AG04450 (cell line): ENCODE measurements around the gene CACNA1C. TPM values are rescaled to one million over a fixed set of nuclear protein-coding genes. Genes with fewer than 3 reads are reported as not detected.
A peak's percentile ranks its signal among the peaks of the same experiment; 100 is the strongest.

Experiments used
- CTCF ChIA-PET: fragments of 300-600, 350-600 bp; formaldehyde crosslinking; extraction: SDS; loops from one replicate; lab custom pipeline; 2022; ENCODE audit warnings: antibody characterized with exemption, inconsistent platforms; lab: Charles Lee
- POLR2A ChIA-PET: fragments of 350-600 bp; formaldehyde crosslinking; extraction: SDS; loops from one replicate; lab custom pipeline; 2021; ENCODE audit warnings: antibody characterized with exemption, inconsistent platforms; lab: Yijun Ruan, JAX
- DNase-seq: peaks from one replicate; pipeline ENCODE4 v3.0.0-alpha.2; 2011; ENCODE audit warnings: low read depth, low spot score
- H3K27ac ChIP-seq: one replicate; pipeline ENCODE4 v1.5.1; 2012; ENCODE audit warnings: low read depth, low read length, control low read depth
- H3K27me3 ChIP-seq: one replicate; pipeline ENCODE4 v1.6.0; 2012; ENCODE audit warnings: low read length; ENCODE audit not compliant: control insufficient read depth, insufficient read depth
- H3K4me3 ChIP-seq: 2 replicates; pipeline ENCODE4 v1.5.1; 2011; ENCODE audit warnings: mild to moderate bottlenecking, low read depth, low read length, control low read depth
- H3K9me3 ChIP-seq: 2 replicates; pipeline ENCODE4 v1.5.1; 2012; ENCODE audit warnings: low read length; ENCODE audit not compliant: control insufficient read depth, insufficient read depth
- CTCF ChIP-seq: IDR thresholded peaks from 2 replicates; pipeline ENCODE4 v1.5.1; 2011; ENCODE audit warnings: low read depth, low read length, control low read depth, inconsistent platforms
- polyA plus RNA-seq: library from polyadenylated mRNA; depleted of rRNA; stranded (reverse); fragments of >200 nt; gene quantifications from 2 replicates; pipeline ENCODE4 v1.2.3, GENCODE V29; 2011

The CACNA1C gene
- polyA plus RNA-seq, 1 experiment = 5.9 TPM

- H3K27me3 ChIP-seq = no peaks in the 10 kb centered on the region
- no peak for DNase-seq
- no peak for TF ChIP-seq CTCF
- CTCF ChIA-PET = interaction anchor here (0.7 to 1.4 kb wide), 2 partner anchors 9 to 209 kb away, joined by 3 to 6 read pairs; no protein-coding TSS in a partner anchor
- peak overlapping the region; percentile 80 for H3K27ac ChIP-seq
- H3K9me3 ChIP-seq = peaks cover 10% of the 10 kb centered on the region
- H3K4me3 ChIP-seq = no peak overlapping the region
- POLR2A ChIA-PET = no interaction called here
These were observed 22.0 kb downstream of the CACNA1C start for GRCh38 chr12:2074792-2075191.

GRCh38 chr12:2075508-2076195, 22.9 kb downstream of the CACNA1C start:
- H3K27me3 ChIP-seq = no peaks in the 10 kb centered on the region
- H3K9me3 ChIP-seq = peaks cover 15% of the 10 kb centered on the region
- no peak for TF ChIP-seq CTCF
- CTCF ChIA-PET = interaction anchor here (1.4 kb wide), 1 partner anchor 208 kb away, joined by 6 read pairs; no protein-coding TSS in a partner anchor
- H3K4me3 ChIP-seq = peak overlapping the region; percentile 17; the same call in 1 of the 2 replicates
- POLR2A ChIA-PET = interaction anchor here (0.6 kb wide), 1 partner anchor 1398 kb away, joined by 4 read pairs; no protein-coding TSS in a partner anchor
- H3K27ac ChIP-seq = peak overlapping the region; percentile 80
- no peak for DNase-seq

- Histone ChIP-seq H3K27me3 (no peaks in the 10 kb centered on the region), H3K27ac (peak overlapping the region; percentile 80), H3K9me3 (peaks cover 14% of the 10 kb centered on the region), H3K4me3 (peak overlapping the region; percentile 17; the same call in 1 of the 2 replicates)
- TF ChIP-seq CTCF = no peak
- CTCF ChIA-PET = no interaction called here
- POLR2A ChIA-PET = no interaction called here
- DNase-seq = peak; percentile 66
These were observed 23.4 kb downstream of the CACNA1C start for GRCh38 chr12:2076196-2076570.

- POLR2A ChIA-PET = no interaction called here
- H3K27ac ChIP-seq = peak overlapping the region; percentile 80
- H3K27me3 ChIP-seq = no peaks in the 10 kb centered on the region
- no peak for DNase-seq
- H3K9me3 ChIP-seq = peaks cover 14% of the 10 kb centered on the region
- CTCF ChIA-PET = interaction anchor here (1.1 kb wide), 1 partner anchor 137 kb away, joined by 4 read pairs; no protein-coding TSS in a partner anchor
- H3K4me3 ChIP-seq = no peak overlapping the region
- no peak for TF ChIP-seq CTCF
These were observed 23.9 kb downstream of the CACNA1C start for GRCh38 chr12:2076728-2077127.

GRCh38 chr12:2080604-2081003, 27.8 kb downstream of the CACNA1C start:
- no peak for TF ChIP-seq CTCF
- ChIA-PET CTCF (no interaction called here), POLR2A (no interaction called here)
- no peak for DNase-seq
- no peaks in the 10 kb centered on the region for H3K27me3 ChIP-seq
- no peak overlapping the region for H3K4me3 ChIP-seq
- no peak overlapping the region for H3K27ac ChIP-seq
- peaks cover 14% of the 10 kb centered on the region for H3K9me3 ChIP-seq
